Bronchial epithelial cell (primary cell): ENCODE data around the gene BAIAP3. TPM values are rescaled to one million over a fixed set of nuclear protein-coding genes. Genes with fewer than 3 reads are reported as not detected.

Experiments
- DNase-seq: peaks from one replicate; pipeline ENCODE4 v3.0.0-alpha.2; 2010; ENCODE audit warnings: low read depth
- FAIRE-seq: peaks from 2 replicates; lab custom pipeline; 2011; peaks lifted over from hg19 to GRCh38; lab: Jason Lieb, UNC
- H3K27me3 ChIP-seq: 2 replicates; pipeline ENCODE4 v1.5.1; 2011; ENCODE audit warnings: low read length; ENCODE audit not compliant: control insufficient read depth, insufficient read depth
- H3K36me3 ChIP-seq: 2 replicates; pipeline ENCODE4 v1.5.1; 2011; ENCODE audit warnings: low read length; ENCODE audit not compliant: control insufficient read depth, insufficient read depth
- H3K4me3 ChIP-seq: 2 replicates; pipeline ENCODE4 v1.5.1; 2011; ENCODE audit warnings: mild to moderate bottlenecking, low read depth, low read length, control low read depth
- total RNA-seq: library from RNA; depleted of rRNA; stranded (reverse); fragments of >200 nt; gene quantifications from 2 replicates; pipeline ENCODE4 v1.2.1, GENCODE V29; 2014
- TF ChIP-seq, protein P1 (sequence below): IDR thresholded peaks from 2 replicates; pipeline ENCODE4 v1.5.1; 2011; ENCODE audit warnings: mild to moderate bottlenecking, moderate library complexity, low read length, control low read depth, inconsistent platforms; ENCODE audit not compliant: insufficient read depth, severe bottlenecking

The BAIAP3 gene
- total RNA-seq, 1 donor from 2014 or later = 0.26 TPM

DNA sequence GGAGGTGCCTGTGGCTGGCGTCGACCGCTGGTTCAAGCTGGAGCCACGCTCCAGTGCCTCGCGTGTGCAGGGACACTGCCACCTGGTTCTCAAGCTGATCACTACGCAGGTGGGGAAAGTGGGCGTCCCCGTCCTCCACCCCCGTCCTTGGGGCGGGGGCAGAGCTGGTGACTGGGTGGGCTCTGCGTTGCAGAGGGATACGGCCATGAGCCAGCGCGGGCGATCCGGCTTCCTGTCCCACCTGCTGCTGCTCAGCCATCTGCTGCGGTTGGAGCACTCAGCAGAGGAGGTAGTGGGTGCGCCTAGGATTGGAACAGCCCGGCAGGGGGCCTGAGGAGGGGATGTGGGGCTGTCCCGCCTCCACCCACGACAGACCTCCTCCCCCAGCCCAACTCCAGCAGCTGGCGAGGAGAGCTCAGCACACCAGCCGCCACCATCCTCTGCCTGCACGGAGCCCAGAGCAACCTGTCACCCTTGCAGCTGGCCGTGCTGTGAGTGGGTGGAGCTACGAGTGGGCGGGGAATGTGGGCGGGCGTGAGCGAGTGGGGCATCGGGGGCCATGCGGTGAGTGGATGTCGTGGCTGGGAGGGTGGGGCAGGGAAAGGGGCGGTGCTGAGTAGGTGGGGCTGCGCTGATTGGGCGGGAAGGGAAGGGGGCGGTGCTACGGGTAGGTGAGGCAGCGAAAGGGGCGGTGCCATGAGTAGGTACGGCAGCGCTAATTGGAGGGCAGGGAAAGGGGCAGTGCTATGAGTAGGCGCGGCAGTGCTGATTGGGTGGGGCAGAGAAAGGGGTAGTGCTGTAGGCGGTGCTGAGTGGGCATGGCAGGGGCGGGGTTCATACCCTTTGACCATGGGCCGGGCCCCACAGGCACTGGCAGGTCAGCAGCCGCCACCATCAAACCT, 9.3 kb downstream of the BAIAP3 start:
- Histone ChIP-seq H3K4me3 (peak overlapping the region; percentile 28), H3K27me3 (no peaks in the 10 kb centered on the region), H3K36me3 (no peaks in the 10 kb centered on the region)
- TF ChIP-seq, protein P1, sequence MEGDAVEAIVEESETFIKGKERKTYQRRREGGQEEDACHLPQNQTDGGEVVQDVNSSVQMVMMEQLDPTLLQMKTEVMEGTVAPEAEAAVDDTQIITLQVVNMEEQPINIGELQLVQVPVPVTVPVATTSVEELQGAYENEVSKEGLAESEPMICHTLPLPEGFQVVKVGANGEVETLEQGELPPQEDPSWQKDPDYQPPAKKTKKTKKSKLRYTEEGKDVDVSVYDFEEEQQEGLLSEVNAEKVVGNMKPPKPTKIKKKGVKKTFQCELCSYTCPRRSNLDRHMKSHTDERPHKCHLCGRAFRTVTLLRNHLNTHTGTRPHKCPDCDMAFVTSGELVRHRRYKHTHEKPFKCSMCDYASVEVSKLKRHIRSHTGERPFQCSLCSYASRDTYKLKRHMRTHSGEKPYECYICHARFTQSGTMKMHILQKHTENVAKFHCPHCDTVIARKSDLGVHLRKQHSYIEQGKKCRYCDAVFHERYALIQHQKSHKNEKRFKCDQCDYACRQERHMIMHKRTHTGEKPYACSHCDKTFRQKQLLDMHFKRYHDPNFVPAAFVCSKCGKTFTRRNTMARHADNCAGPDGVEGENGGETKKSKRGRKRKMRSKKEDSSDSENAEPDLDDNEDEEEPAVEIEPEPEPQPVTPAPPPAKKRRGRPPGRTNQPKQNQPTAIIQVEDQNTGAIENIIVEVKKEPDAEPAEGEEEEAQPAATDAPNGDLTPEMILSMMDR = no peak
- DNase-seq = peak; percentile 91
- FAIRE-seq = no peak

DNA sequence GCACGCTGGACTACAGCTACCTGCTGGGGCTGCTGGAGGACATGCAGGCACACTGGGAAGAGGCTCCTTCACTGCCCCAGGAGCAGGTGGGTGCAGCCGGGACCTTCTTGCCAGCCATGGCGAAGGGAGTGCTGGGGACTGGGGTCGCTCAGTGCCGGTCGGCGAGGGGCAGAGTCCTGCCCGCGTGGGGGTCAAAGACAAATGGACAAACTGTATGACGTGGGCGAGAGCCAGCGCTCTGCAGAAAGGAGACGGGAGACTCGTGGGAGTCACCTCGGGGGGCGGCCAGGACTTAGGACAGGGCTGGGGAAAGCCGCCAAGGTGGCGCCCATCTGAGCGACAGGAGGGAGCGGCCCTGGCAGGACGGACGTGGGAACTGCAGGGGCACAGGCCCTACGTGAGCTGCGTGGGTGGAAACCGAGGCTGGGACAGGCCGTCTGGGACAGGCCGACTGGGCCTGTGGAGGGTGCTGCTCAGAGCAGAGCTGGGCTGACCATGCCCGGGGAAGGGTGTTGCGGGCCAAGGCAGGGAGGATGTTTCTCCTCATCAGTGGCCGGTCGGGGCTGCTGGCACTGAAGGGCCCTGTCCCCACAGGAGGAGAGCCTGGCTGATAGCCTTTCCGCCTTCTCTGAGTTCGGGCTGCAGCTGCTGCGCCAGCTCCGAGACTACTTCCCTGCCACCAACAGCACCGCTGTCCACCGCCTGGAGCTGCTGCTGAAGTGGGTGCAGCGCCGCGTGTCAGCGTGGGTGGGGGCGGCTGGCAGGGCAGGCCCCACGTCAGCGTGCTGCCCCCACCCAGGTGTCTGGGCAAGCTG, 10.2 kb downstream of the BAIAP3 start:
- Histone ChIP-seq H3K27me3 (no peaks in the 10 kb centered on the region), H3K4me3 (peak overlapping the region; percentile 28), H3K36me3 (no peaks in the 10 kb centered on the region)
- FAIRE-seq = no peak
- TF ChIP-seq, protein P1 = no peak
- DNase-seq = no peak

DNA sequence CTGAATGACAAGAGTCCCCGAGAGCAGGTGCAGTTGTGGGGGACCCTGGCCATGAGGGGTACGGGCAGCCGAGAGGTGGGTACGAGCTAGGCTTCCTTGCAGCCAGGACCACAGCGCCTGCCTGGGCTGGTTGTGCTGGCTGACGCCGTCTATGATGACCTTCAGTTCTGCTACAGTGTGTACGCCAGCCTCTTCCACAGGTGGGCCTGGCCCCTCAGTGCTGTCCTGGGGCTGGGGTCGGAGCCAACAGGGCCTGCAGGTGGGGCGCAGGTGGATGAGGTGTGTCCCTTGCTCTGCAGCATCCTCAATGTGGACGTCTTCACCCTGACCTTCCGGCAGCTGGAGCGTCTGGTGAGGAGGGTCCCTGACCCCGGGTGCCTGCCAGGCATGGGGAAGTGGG, 11.1 kb downstream of the BAIAP3 start:
- Histone ChIP-seq H3K4me3 (no peak overlapping the region), H3K36me3 (peaks cover under 1% of the 10 kb centered on the region), H3K27me3 (no peaks in the 10 kb centered on the region)
- DNase-seq (no peak), FAIRE-seq (no peak)
- TF ChIP-seq, protein P1 = no peak

DNA sequence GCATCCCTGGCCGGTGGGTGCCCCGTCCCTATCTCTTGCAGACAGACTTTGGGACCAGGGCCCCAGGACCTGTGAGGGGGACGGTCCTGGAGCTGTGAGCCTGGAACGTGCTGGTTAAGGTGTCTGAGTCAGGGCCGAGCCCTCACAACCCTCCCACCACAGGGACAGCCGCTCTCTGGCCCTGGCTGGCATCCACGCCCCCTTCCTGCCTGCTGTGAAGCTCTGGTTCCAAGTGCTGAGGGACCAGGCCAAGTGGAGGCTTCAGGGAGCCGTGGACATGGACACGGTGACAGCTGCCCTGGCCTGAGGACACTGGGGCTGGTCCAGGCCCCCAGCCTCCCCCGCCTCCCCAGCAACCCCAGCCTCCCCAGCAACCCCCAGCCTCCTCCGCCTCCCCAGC, 11.6 kb downstream of the BAIAP3 start:
- Histone ChIP-seq H3K4me3 (no peak overlapping the region), H3K36me3 (peaks cover 6% of the 10 kb centered on the region), H3K27me3 (no peaks in the 10 kb centered on the region)
- FAIRE-seq = no peak
- no peak for DNase-seq
- TF ChIP-seq, protein P1 = no peak

DNA sequence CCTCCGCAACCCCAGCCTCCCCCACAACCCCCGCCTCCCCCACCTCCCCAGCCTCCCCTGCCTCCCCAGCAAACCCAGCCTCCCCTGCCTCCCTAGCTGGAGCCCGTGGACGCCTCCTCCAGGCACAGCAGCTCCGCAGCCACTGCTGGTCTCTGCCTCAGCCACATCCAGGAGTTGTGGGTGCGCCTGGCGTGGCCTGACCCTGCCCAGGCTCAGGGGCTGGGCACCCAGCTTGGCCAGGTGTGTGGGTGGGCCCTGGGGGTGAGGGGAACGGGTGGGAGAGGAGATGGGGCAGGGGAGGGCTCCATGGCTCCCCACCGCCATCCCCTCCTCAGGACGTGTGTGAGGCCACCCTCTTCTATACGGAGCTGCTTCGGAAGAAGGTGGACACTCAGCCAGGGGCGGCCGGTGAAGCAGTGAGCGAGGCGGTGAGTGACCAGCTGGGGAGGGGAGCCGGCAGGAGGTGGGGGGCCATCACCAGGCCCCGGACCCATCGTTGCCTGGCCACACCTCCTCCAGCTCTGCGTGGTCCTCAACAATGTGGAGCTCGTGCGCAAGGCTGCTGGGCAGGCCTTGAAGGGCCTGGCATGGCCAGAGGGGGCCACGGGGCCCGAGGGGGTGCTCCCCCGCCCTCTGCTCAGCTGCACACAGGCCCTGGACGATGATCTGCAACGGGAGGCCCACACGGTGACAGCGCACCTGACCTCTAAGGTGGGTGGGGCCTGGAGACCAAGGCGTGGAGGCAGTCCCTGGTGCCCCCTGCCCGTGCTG, 12.4 kb downstream of the BAIAP3 start:
- H3K36me3 ChIP-seq = peaks cover 10% of the 10 kb centered on the region
- H3K4me3 ChIP-seq = no peak overlapping the region
- TF ChIP-seq, protein P1 = no peak
- no peak for FAIRE-seq
- no peak for DNase-seq
- no peaks in the 10 kb centered on the region for H3K27me3 ChIP-seq
